GM18499 (cell line): ENCODE results near the gene MATN4.

Experiments used
- ATAC-seq: cut with Tn5 transposase; IDR thresholded peaks from one replicate; pipeline ENCODE4 v1.9.1; 2021; ENCODE audit warnings: moderate number of reproducible peaks; ENCODE audit not compliant: insufficient read depth, unreplicated experiment

The MATN4 gene

GRCh38 chr20:45257161-45257560 lies 50.9 kb downstream of the MATN4 start:
- ATAC-seq = no peak

GRCh38 chr20:45254383-45255262 lies 53.5 kb downstream of the MATN4 start, which contains the start of gene SLPI:
Gene SLPI, minus strand, starts transcription at chr20:45254564. Its CDS starts 21 bp downstream, at chr20:45254543.
- ATAC-seq = no peak

- ATAC-seq = no peak
Observed at GRCh38 chr20:45253261-45253660, 54.8 kb downstream of the MATN4 start.

GRCh38 chr20:45251884-45252560 lies 56.1 kb downstream of the MATN4 start:
- no peak for ATAC-seq

GRCh38 chr20:45248609-45249008 lies 59.5 kb downstream of the MATN4 start:
- no peak for ATAC-seq

- ATAC-seq = no peak
Observed at GRCh38 chr20:45247865-45248264, 60.2 kb downstream of the MATN4 start.

- no peak for ATAC-seq
Observed at GRCh38 chr20:45246109-45246508, 62.0 kb downstream of the MATN4 start.
